Fibroblast of lung (primary cell): ENCODE measurements around the gene RTCA. TPM values are rescaled to one million over a fixed set of nuclear protein-coding genes. Genes with fewer than 3 reads are reported as not detected.

ENCODE experiments used
- DNase-seq, 2 donors: peaks; one replicate each; pipeline versions ENCODE4 v3.0.0 to v3.0.0-alpha.2; 2010; ENCODE audit warnings: low read depth in 2 of 2
- H2AFZ ChIP-seq: 2 replicates; pipeline ENCODE4 v1.5.1; 2012; ENCODE audit warnings: low read length, control low read depth, inconsistent platforms
- H3K27ac ChIP-seq: 2 replicates; pipeline ENCODE4 v1.5.1; 2011; ENCODE audit warnings: low read length, control low read depth; ENCODE audit not compliant: insufficient read depth
- H3K27me3 ChIP-seq: 2 replicates; pipeline ENCODE4 v1.5.1; 2011; ENCODE audit warnings: mild to moderate bottlenecking, low read length; ENCODE audit not compliant: control insufficient read depth, insufficient read depth
- H3K36me3 ChIP-seq: 2 replicates; pipeline ENCODE4 v1.5.1; 2011; ENCODE audit warnings: low read length; ENCODE audit not compliant: control insufficient read depth, insufficient read depth
- H3K4me1 ChIP-seq: 2 replicates; pipeline ENCODE4 v1.5.1; 2011; ENCODE audit warnings: low read length; ENCODE audit not compliant: control insufficient read depth, insufficient read depth; ENCODE audit errors: extremely low read depth
- H3K4me2 ChIP-seq: 2 replicates; pipeline ENCODE4 v1.5.1; 2011; ENCODE audit warnings: low read length, control low read depth; ENCODE audit not compliant: insufficient read depth; ENCODE audit errors: extremely low read depth
- H3K4me3 ChIP-seq, 4 experiments: fragments of 200-600 bp in 1 of 4; sonication (generic) in 1 of 4; replicated peaks in 1 of 4; 2 replicates each; pipeline ENCODE4 v1.5.1; 2011 to 2016; ENCODE audit warnings: low read length in 4 of 4, low read depth in 3 of 4, mild to moderate bottlenecking in 3 of 4, control low read depth in 2 of 4, inconsistent platforms in 1 of 4, mixed read lengths in 1 of 4; ENCODE audit not compliant: insufficient read depth in 1 of 4; ENCODE audit errors: control extremely low read depth in 1 of 4
- H3K79me2 ChIP-seq: 2 replicates; pipeline ENCODE4 v1.5.1; 2012; ENCODE audit warnings: mild to moderate bottlenecking, low read length, inconsistent platforms; ENCODE audit not compliant: control insufficient read depth, insufficient read depth
- H3K9ac ChIP-seq: 2 replicates; pipeline ENCODE4 v1.5.1; 2011; ENCODE audit warnings: mild to moderate bottlenecking, low read length, control low read depth; ENCODE audit not compliant: insufficient read depth
- H3K9me3 ChIP-seq: 2 replicates; pipeline ENCODE4 v1.5.1; 2012; ENCODE audit warnings: low read depth, low read length; ENCODE audit not compliant: control insufficient read depth, insufficient read depth
- H4K20me1 ChIP-seq: 2 replicates; pipeline ENCODE4 v1.5.1; 2011; ENCODE audit warnings: low read length; ENCODE audit not compliant: control insufficient read depth, insufficient read depth; ENCODE audit errors: extremely low read depth
- CTCF ChIP-seq, 2 donors: IDR thresholded peaks in 1 of 2; conservative IDR thresholded peaks in 1 of 2; 1 replicate in 1 of 2; 2 replicates in 1 of 2; pipeline ENCODE4 v1.5.1; 2011 to 2012; ENCODE audit warnings: low read length in 2 of 2, control low read depth in 1 of 2, inconsistent platforms in 1 of 2, low read depth in 1 of 2, mild to moderate bottlenecking in 1 of 2
- EZH2 ChIP-seq: IDR thresholded peaks from 2 replicates; pipeline ENCODE4 v1.5.1; 2012; ENCODE audit warnings: low read length, control low read depth, mild to moderate bottlenecking; ENCODE audit errors: missing control alignments
- polyA plus RNA-seq, 2 donors: library from polyadenylated mRNA; depleted of rRNA in 1 of 2; stranded (reverse) in 1 of 2; unstranded in 1 of 2; fragments of >200 nt; gene quantifications; 2 replicates each; pipeline ENCODE4 v1.2.1, GENCODE V29; 2011 to 2012; ENCODE audit warnings: missing spikeins in 1 of 2
- total RNA-seq: library from RNA; depleted of rRNA; stranded (reverse); fragments of >200 nt; gene quantifications from 2 replicates; pipeline ENCODE4 v1.2.1, GENCODE V29; 2014

Gene RTCA
- total and polyA plus RNA-seq, 2 donors (not counting 1 experiment from before 2014, with no cell fraction given): 39.2 to 45.9 TPM

GRCh38 chr1:100313382-100313781 is 47.4 kb downstream of the RTCA start:
- Histone ChIP-seq H2AFZ (no peak overlapping the region), H3K9ac (no peak overlapping the region), H3K27me3 (no peaks in the 10 kb centered on the region), H3K36me3 (no peaks in the 10 kb centered on the region), H3K27ac (no peak overlapping the region), H4K20me1 (no peaks in the 10 kb centered on the region), H3K4me3 (no peak overlapping the region), H3K4me1 (no peaks in the 10 kb centered on the region), H3K4me2 (no peak overlapping the region), H3K79me2 (no peaks in the 10 kb centered on the region), H3K9me3 (no peaks in the 10 kb centered on the region)
- DNase-seq: no peak
- TF ChIP-seq CTCF (conservative IDR thresholded peaks at IDR 0.05 in 1 of 2, IDR thresholded peaks at IDR 0.05 in 1 of 2; ENCODE audit: low read depth in 1 of 2, low read length in 2 of 2) (no peak), EZH2 (no peak)

GRCh38 chr1:100316622-100317021 is 50.6 kb downstream of the RTCA start:
- Histone ChIP-seq H3K27ac (no peak overlapping the region), H2AFZ (no peak overlapping the region), H3K79me2 (no peaks in the 10 kb centered on the region), H3K9me3 (no peaks in the 10 kb centered on the region), H3K4me3 (no peak overlapping the region), H3K9ac (no peak overlapping the region), H3K4me1 (no peaks in the 10 kb centered on the region), H4K20me1 (no peaks in the 10 kb centered on the region), H3K27me3 (no peaks in the 10 kb centered on the region), H3K36me3 (no peaks in the 10 kb centered on the region), H3K4me2 (no peak overlapping the region)
- no peak for DNase-seq
- TF ChIP-seq CTCF (conservative IDR thresholded peaks at IDR 0.05 in 1 of 2, IDR thresholded peaks at IDR 0.05 in 1 of 2; ENCODE audit: low read depth in 1 of 2, low read length in 2 of 2): no peak

GRCh38 chr1:100320311-100321099 is 54.5 kb downstream of the RTCA start:
- TF ChIP-seq EZH2 (no peak), CTCF (conservative IDR thresholded peaks at IDR 0.05 in 1 of 2, IDR thresholded peaks at IDR 0.05 in 1 of 2; ENCODE audit: low read depth in 1 of 2, low read length in 2 of 2) (no peak)

More at GRCh38 chr1:100320311-100321099, 54.5 kb downstream of the RTCA start:
- Histone ChIP-seq H3K9me3 (no peaks in the 10 kb centered on the region), H3K36me3 (no peaks in the 10 kb centered on the region), H3K9ac (no peak overlapping the region), H3K4me3 (no peak overlapping the region), H2AFZ (no peak overlapping the region), H3K4me2 (no peak overlapping the region), H4K20me1 (no peaks in the 10 kb centered on the region), H3K79me2 (no peaks in the 10 kb centered on the region), H3K27ac (no peak overlapping the region), H3K27me3 (no peaks in the 10 kb centered on the region), H3K4me1 (no peaks in the 10 kb centered on the region)
- DNase-seq: no peak
